Suprapubic skin (tissue), 4 donors: ENCODE measurements around the gene PYURF.

Experiments used
- EP300 ChIP-seq: sonication (generic); formaldehyde crosslinking; IDR thresholded peaks from one replicate; pipeline ENCODE4 v1.6.1; 2017; ENCODE audit warnings: antibody characterized with exemption
- POLR2A ChIP-seq, 2 donors: fragments of 450-650 bp; IDR thresholded peaks; one replicate each; pipeline ENCODE4 v1.6.1; 2017; ENCODE audit warnings: antibody characterized with exemption in 2 of 2, mild to moderate bottlenecking in 2 of 2, moderate library complexity in 2 of 2
- POLR2AphosphoS5 ChIP-seq, 3 donors: sonication (generic); formaldehyde crosslinking; IDR thresholded peaks; one replicate each; pipeline ENCODE4 v1.6.1; 2017; ENCODE audit warnings: antibody characterized with exemption in 3 of 3
- TF ChIP-seq, protein P1 (sequence below), 2 donors: fragments of 200-600 bp in 1 of 2; fragments of 450-650 bp in 1 of 2; sonication (generic) in 1 of 2; IDR thresholded peaks; one replicate each; pipeline ENCODE4 v1.5.1; 2016 to 2019; ENCODE audit warnings: antibody characterized with exemption in 2 of 2, mild to moderate bottlenecking in 1 of 2, moderate library complexity in 1 of 2

DNA sequence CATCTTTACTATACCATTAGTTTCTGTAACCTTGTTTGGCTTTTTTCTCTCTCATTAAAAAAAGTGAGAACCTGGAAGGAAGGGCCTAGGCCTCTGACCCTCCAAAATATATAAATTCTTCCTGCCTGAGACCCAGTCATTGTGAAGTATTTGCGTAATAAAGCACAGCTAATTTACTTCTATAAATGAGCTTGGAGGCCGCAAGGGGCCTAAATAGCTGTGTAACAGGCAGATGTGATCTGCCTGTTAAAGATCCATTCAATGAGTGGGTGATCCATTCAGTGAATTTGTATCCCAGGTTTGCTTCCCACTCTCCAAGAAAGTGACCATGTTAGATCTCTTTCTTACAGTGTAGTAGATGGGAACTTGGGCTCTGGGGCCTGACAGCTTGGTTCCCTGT is 595 bp upstream of the PYURF start:
- TF ChIP-seq, protein P1, sequence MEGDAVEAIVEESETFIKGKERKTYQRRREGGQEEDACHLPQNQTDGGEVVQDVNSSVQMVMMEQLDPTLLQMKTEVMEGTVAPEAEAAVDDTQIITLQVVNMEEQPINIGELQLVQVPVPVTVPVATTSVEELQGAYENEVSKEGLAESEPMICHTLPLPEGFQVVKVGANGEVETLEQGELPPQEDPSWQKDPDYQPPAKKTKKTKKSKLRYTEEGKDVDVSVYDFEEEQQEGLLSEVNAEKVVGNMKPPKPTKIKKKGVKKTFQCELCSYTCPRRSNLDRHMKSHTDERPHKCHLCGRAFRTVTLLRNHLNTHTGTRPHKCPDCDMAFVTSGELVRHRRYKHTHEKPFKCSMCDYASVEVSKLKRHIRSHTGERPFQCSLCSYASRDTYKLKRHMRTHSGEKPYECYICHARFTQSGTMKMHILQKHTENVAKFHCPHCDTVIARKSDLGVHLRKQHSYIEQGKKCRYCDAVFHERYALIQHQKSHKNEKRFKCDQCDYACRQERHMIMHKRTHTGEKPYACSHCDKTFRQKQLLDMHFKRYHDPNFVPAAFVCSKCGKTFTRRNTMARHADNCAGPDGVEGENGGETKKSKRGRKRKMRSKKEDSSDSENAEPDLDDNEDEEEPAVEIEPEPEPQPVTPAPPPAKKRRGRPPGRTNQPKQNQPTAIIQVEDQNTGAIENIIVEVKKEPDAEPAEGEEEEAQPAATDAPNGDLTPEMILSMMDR (IDR thresholded peaks at IDR 0.05) = no peak
- no peak for TF ChIP-seq POLR2A (IDR thresholded peaks at IDR 0.05)
- no peak for TF ChIP-seq POLR2AphosphoS5 (IDR thresholded peaks at IDR 0.05)
- no peak for TF ChIP-seq EP300
